WI38 (cell line): ENCODE data around the gene STYK1.

Experiments used
- H3K4me3 ChIP-seq: 2 replicates; pipeline ENCODE4 v1.5.1; 2011; ENCODE audit warnings: low read depth, mild to moderate bottlenecking, control low read depth, low read length
- TF ChIP-seq, protein P1 (sequence below): IDR thresholded peaks from 2 replicates; pipeline ENCODE4 v1.5.1; 2012; ENCODE audit warnings: low read depth, mild to moderate bottlenecking, control low read depth, low read length

STYK1 gene

GRCh38 chr12:10705655-10706054, 31.8 kb upstream of the STYK1 start:
- no peak overlapping the region for H3K4me3 ChIP-seq
- TF ChIP-seq, protein P1, sequence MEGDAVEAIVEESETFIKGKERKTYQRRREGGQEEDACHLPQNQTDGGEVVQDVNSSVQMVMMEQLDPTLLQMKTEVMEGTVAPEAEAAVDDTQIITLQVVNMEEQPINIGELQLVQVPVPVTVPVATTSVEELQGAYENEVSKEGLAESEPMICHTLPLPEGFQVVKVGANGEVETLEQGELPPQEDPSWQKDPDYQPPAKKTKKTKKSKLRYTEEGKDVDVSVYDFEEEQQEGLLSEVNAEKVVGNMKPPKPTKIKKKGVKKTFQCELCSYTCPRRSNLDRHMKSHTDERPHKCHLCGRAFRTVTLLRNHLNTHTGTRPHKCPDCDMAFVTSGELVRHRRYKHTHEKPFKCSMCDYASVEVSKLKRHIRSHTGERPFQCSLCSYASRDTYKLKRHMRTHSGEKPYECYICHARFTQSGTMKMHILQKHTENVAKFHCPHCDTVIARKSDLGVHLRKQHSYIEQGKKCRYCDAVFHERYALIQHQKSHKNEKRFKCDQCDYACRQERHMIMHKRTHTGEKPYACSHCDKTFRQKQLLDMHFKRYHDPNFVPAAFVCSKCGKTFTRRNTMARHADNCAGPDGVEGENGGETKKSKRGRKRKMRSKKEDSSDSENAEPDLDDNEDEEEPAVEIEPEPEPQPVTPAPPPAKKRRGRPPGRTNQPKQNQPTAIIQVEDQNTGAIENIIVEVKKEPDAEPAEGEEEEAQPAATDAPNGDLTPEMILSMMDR: no peak

DNA sequence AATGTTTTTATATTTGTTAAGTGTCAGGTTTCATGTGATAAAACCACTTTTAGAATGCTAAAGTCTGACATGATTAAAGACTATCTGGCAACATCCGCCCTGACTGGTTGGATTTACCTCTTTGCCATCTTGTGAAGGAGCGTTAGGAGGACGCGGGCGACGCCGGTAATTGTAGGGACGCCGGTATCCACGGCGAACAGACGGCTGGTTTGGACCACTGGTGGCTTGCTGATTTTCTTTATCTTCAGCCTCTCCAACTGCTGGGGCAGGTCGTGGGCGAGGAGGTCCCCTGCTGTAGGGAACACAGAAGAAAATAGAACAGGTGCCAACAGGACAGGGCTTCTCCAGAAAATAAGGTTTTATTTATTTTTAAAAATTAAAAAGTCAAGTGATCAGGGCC, 28.0 kb upstream of the STYK1 start:
- no peak overlapping the region for H3K4me3 ChIP-seq
- TF ChIP-seq, protein P1: no peak

DNA sequence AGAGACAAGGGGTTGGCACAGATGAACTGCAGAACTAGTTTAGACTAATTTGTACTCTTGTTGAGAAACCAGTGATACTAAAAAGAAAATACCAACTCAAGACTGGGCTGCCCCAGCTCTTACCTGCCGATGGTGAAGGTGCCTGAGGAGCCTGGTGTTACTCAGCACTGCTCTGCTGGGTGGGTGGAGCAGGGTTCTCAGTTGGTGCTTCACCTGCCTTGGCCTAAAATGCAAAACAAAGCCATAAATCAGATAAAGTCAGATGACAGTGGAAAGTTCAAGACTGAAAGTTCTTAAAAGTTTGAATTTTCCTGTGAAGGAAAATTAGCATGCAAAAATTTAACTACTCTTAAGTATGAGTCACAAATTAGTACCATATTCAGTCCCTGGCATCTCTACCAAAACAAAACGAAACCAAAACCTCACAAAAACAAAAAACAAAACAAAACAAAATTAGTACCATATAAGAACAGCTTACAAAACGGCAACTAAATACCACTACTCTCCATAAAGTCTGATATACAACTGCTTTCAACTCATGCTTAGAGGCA, 27.4 kb upstream of the STYK1 start:
- TF ChIP-seq, protein P1: no peak
- H3K4me3 ChIP-seq: no peak overlapping the region

GRCh38 chr12:10700581-10700980, 26.7 kb upstream of the STYK1 start:
- TF ChIP-seq, protein P1: no peak
- no peak overlapping the region for H3K4me3 ChIP-seq

DNA sequence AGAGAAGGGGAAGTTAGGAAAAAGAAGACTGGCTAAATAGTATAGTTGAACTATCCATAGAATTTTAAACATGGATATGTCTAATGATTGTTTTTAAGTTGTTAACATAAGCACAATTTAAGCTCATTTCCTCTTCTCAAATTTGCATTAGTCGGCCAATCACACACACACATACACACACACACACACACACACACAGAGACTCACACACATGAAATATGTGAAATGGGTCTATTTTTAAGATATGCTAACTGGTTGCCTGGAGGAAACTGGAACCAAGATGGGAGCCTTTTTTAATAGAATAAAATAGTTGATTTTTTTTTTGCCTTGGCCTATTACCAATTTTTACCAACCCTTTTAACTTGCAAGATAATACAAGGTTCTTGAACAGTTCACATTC, 24.0 kb upstream of the STYK1 start:
- TF ChIP-seq, protein P1: no peak
- H3K4me3 ChIP-seq: no peak overlapping the region

- TF ChIP-seq, protein P1: no peak
- no peak overlapping the region for H3K4me3 ChIP-seq
Observed at GRCh38 chr12:10697156-10697555, 23.3 kb upstream of the STYK1 start.

DNA sequence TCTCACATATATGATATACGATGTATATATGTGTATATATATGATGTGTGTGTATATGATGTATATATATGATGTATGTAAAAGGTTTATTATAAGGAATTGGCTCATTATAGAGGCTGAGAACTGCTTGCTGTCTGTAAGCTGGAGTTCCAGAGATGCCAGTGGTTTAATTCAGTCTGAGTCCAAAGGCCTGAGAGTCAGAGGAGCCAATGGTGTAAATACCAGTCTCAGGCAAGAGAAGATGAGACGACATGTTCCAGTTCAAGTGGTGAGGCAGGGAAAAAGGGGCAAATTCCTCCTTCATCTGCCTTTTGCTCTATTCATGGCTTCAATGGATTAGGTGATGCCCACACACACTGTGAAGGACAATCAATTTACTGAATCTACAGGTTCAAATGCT, 17.1 kb upstream of the STYK1 start:
- H3K4me3 ChIP-seq: no peak overlapping the region
- TF ChIP-seq, protein P1: no peak
